Measurements from ENCODE around the gene S1PR5. TPM values are rescaled to one million over a fixed set of nuclear protein-coding genes. Genes with fewer than 3 reads are reported as not detected.

S1PR5 gene
- total RNA-seq, 1 donor from 2014 or later: not detected

DNA sequence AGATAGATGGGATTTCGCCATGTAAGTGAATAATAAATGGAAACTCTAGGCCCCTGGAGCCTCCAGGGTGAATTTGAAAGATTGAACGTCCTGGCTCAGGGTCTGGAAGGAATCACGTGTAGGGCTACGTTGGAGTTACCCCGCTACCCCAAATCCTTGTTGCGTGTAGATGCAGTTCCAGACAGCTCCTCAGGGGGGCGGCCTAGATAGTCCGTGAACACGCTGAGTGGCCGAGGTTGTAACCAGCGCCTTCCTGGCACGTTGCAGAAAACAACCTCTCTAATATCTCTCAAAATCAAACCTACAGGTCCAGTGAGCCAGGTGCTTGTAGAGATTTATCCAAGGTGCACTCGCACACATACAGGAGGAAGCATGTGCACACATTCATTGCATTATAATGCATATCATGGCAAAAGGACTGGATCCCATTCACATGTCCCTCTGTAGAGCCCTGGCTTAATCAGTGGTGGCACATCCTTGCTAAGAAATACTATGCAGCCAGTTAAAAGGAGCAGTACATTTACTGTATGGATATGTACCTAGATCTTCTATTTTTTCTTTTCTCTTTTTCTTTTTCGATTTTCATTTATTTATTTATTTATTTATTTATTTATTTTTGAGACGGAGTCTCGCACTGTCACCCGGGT lies 11.5 kb downstream of the S1PR5 start:
- DNase-seq (ENCODE audit: low spot score): peak; percentile 80
- Mint-ChIP-seq H3K9me3 (ENCODE audit: unreplicated experiment) (no peaks in the 10 kb centered on the region), H3K27ac (ENCODE audit: unreplicated experiment) (no peak overlapping the region), H3K27me3 (ENCODE audit: unreplicated experiment) (peaks cover 3% of the 10 kb centered on the region), H3K36me3 (ENCODE audit: low read depth, unreplicated experiment) (no peaks in the 10 kb centered on the region), H3K4me1 (ENCODE audit: unreplicated experiment) (peaks cover 6% of the 10 kb centered on the region), H3K4me3 (ENCODE audit: unreplicated experiment) (no peak overlapping the region)
- TF ChIP-seq CTCF (IDR thresholded peaks at IDR 0.05; ENCODE audit: unreplicated experiment): peak; percentile 74

- Mint-ChIP-seq H3K9me3 (ENCODE audit: unreplicated experiment) (no peaks in the 10 kb centered on the region), H3K4me3 (ENCODE audit: unreplicated experiment) (peak within 1 kb of the TSS; percentile 93), H3K27me3 (ENCODE audit: unreplicated experiment) (peaks cover 3% of the 10 kb centered on the region), H3K27ac (ENCODE audit: unreplicated experiment) (peak within 1 kb of the TSS; percentile 70), H3K36me3 (ENCODE audit: low read depth, unreplicated experiment) (peaks cover 9% of the 10 kb centered on the region), H3K4me1 (ENCODE audit: unreplicated experiment) (peaks cover 8% of the 10 kb centered on the region)
- DNase-seq (ENCODE audit: low spot score): peak; percentile 28
- TF ChIP-seq CTCF (IDR thresholded peaks at IDR 0.05; ENCODE audit: unreplicated experiment): no peak
Measured at GRCh38 chr19:10503002-10503789, 14.1 kb downstream of the S1PR5 start, which contains the start of gene KEAP1. Gene KEAP1, minus strand, starts transcription at chr19:10503356. Its CDS starts 3,323 bp downstream, at chr19:10500033.

DNA sequence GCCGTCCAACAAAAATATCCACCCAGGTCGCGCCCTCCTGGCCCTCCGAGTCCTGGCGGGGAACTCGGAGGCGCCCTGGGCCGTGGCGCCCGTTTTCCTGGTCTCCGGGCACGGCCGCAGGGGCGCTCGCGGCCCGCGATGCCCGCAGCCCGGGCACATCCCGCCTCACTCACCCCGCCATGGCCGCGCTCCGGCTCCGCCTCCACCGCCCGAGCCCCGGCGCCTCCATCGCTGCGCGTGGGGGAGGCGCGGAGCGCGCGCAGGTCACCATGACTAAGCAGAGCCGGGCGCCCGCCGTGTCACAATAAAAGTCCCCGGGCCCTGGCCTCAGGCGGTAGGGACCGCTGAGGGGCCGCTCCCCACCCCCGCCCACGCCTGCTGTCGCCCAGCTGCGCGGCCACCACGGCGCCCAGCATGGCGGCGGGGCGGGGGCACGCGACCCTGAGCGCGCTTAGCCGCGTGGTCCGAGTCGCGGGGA lies 14.7 kb downstream of the S1PR5 start:
- DNase-seq (ENCODE audit: low spot score): peak; percentile 91
- H3K27ac Mint-ChIP-seq (ENCODE audit: unreplicated experiment): peak overlapping the region; percentile 70
- H3K4me1 Mint-ChIP-seq (ENCODE audit: unreplicated experiment): peaks cover 8% of the 10 kb centered on the region
- H3K36me3 Mint-ChIP-seq (ENCODE audit: low read depth, unreplicated experiment): peaks cover 9% of the 10 kb centered on the region
- peaks cover 3% of the 10 kb centered on the region for H3K27me3 Mint-ChIP-seq (ENCODE audit: unreplicated experiment)
- TF ChIP-seq CTCF (IDR thresholded peaks at IDR 0.05; ENCODE audit: unreplicated experiment): no peak
- H3K4me3 Mint-ChIP-seq (ENCODE audit: unreplicated experiment): peak overlapping the region; percentile 93
- H3K9me3 Mint-ChIP-seq (ENCODE audit: unreplicated experiment): no peaks in the 10 kb centered on the region

- Mint-ChIP-seq H3K4me3 (ENCODE audit: unreplicated experiment) (peak overlapping the region; percentile 93), H3K36me3 (ENCODE audit: low read depth, unreplicated experiment) (peaks cover 13% of the 10 kb centered on the region), H3K9me3 (ENCODE audit: unreplicated experiment) (no peaks in the 10 kb centered on the region), H3K4me1 (ENCODE audit: unreplicated experiment) (peaks cover 8% of the 10 kb centered on the region), H3K27ac (ENCODE audit: unreplicated experiment) (peak overlapping the region; percentile 70), H3K27me3 (ENCODE audit: unreplicated experiment) (peaks cover 3% of the 10 kb centered on the region)
- TF ChIP-seq CTCF (IDR thresholded peaks at IDR 0.05; ENCODE audit: unreplicated experiment): no peak
- DNase-seq (ENCODE audit: low spot score): peak; percentile 39
Measured at GRCh38 chr19:10501971-10502523, 15.2 kb downstream of the S1PR5 start.

Data from endothelial cell (in vitro differentiated cells).